ENCODE measurements around the gene WDR5B.
A peak's percentile ranks its signal among the peaks of the same experiment; 100 is the strongest.

Gene WDR5B

DNA sequence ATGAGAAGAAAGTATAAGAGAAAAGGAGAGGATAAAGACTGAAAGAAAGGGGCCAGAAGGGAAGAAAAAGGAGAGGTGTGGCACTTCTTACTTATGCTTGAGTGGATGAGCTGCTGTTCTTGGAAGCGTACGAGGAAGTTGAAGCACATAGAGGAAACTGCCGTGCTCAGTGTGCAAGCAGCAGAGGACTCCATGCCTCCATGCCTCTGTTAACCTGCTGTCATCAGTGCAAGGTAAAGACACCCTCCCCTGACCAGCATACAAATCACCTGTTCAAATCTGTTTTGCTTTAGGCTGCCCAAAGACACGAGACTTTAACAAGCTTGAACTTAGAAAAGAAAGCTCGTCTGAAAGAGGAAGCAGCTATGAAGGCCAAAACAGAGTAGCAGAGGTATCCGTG, 6.4 kb downstream of the WDR5B start:
- no peak for DNase-seq (ENCODE audit: low spot score)

GRCh38 chr3:122407946-122408345, 7.9 kb downstream of the WDR5B start:
- DNase-seq (ENCODE audit: low spot score), result no peak

DNA sequence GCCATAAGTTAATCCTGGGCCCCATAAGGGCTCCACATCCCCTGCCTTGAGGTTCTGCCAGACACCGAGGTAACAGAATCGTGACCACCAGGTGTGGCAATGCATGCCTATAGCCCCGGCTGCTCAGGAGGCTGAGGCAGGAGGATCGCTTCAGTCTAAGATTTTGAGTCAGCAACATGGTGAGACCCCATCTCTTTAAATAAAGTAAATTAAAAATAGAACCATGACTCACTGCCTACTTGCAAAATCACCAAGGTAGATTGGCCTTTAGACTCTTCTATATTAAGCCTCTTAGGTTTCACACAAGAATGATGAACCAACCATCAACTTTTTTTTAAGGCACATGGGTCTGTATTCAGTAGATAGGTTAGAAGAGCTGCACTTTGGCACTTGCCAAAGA, 9.7 kb downstream of the WDR5B start:
- no peak for DNase-seq (ENCODE audit: low spot score)

DNA sequence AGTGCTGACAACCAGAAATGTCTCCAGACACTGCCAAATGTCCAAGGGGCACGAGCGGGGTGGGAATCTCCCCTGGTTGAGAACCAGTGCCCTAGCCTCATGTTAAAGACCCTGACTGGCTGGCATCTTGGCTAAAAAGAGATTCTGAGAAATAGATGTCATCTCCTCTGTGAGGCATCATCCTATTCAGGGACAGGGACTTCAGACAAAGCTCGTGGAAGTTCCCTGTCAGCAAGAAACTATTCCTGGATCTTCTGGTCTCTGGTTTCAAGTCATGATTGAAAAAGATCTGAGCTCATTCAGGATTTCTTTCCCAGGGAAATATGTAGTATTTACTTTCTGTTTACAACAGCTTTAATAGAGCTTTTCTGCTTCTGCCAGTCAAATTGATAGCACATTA, 10.8 kb downstream of the WDR5B start:
- DNase-seq (ENCODE audit: low spot score), result no peak

DNA sequence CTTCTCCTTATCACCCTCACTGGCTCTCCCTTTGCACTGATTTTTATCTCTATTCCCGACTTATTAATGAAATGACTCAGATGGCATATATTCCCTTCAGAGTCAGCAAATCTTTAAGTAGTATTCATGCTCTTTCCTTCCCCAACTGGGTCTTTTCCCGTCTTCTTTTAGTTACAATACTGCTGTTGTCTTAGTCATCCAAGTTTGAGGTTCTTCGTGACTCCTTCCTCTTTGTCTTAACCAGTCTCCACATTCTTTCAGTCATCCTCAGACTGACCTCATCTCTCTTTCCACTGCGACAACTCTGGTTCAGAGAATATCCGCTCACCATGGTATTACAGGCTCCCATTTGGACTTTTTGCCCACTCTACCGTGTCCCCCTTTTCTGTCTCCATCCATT, 12.4 kb downstream of the WDR5B start:
- no peak for DNase-seq (ENCODE audit: low spot score)

DNA sequence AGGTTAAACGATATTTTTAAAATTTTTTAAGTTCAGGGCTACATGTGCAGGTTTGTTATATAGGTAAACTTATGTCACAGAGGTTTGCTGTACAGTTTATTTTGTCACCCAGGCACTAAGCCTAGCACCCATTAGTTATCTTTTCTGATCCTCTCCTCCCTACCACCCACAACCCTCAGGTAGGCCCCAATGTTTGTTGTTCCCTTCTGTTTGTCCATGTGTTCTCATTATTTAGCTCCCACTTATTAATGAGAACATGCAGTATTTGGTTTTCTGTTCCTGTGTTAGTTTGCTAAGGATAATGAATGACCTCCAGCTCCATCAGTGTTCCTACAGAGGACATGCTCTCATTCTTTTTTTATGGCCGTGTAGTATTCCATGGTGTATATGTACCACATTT, 16.9 kb downstream of the WDR5B start:
- no peak for DNase-seq (ENCODE audit: low spot score)

- DNase-seq (ENCODE audit: low spot score), result no peak
Measured at GRCh38 chr3:122397201-122397600, 18.7 kb downstream of the WDR5B start.

DNA sequence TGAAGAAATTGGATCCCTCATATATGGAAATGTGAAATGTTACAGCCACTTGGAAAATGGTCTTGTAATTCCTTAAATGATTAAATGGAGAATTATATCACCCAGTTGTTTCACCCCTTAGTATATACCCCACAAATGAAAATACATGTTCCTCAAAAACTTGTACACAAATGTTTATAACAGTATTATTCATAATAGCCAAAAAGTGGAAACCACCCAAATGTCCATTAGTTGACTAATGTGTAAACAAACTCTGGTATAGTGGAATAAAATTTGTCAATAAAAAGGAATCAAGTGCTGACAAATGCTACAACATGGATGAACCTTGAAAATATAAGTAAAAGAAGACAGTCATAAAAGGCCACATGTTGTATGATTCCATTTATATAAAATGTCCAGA, 19.4 kb downstream of the WDR5B start:
- no peak for DNase-seq (ENCODE audit: low spot score)

GRCh38 chr3:122395582-122395981, 20.3 kb downstream of the WDR5B start:
- DNase-seq (ENCODE audit: low spot score), result no peak

- DNase-seq (ENCODE audit: low spot score), result no peak
Measured at GRCh38 chr3:122394173-122394572, 21.7 kb downstream of the WDR5B start.

- peak; percentile 37 for DNase-seq (ENCODE audit: low spot score)
Measured at GRCh38 chr3:122392868-122393844, 22.7 kb downstream of the WDR5B start.

DNA sequence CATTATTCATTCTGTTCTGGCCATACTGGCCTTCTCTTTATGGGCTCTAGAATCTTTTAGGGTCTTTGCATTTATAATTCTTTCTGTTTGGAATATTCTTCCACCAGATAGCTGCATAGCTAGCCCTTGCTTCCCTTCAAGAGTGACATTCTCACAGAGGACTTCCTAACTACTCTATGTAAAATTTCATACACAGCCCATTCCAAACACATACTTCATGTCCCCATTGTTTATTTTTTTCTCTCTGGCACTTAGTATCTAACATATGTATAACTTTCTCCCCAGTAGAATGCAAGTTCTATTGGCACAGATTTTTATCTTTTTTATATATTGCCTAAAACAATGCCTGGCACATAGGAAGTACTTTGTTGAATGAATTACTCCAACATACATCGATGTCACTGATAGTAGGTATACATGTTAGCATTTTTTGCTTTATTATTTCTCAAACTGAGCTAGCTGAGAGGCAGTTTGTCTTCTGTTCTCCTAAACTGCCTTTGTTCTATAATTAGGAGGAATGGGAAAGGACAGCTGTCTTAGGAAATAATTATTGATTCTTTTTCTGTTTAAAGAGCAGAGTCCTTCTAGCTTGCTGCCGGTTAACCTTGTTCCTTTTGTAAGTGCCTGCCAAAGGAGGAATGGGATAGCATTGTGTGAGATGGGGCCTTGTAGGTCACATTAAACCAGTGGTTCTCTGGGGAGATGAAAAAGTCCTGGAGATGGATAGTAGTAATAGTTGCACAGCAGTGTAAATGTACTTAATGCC, 24.0 kb downstream of the WDR5B start:
- DNase-seq (ENCODE audit: low spot score), result no peak

DNA sequence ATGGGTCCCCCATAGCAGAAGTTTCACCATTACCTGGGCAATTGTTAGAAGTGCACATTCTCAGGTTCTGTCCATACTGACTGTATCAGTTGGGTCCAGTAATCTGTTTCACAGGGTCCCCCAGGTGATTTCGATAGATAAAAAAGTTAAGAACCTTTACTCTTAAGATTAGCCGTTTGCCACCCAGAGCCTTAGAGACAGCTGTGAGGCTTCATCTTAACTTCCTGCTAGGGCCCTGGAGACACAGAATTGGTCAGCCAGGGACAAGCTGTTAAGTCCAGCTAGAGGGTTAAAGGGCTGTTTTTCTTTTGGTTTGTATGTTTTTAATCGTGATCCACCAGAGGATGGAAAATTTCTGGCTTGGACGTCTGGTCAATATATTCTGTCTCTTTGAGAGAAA, 25.2 kb downstream of the WDR5B start:
- DNase-seq (ENCODE audit: low spot score), result no peak

DNA sequence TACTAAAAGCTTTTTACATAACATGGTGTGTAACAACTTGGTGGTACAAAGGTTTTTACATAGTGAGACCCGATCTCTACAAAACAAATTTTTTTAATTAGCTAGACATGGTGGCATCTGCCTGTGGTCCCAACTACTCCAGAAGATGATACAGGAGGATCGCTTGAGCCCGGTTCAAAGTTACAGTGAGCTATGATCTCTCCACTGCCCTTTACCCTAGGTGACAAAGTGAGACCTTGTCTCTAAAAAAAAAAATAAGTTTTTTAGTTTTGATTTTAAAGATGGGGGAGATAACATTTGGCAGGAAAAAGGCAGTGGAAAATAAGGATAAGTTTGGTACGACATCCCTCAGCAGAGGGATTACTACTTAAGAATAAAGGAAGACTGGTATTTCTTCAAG, 26.0 kb downstream of the WDR5B start:
- DNase-seq (ENCODE audit: low spot score), result no peak

- no peak for DNase-seq (ENCODE audit: low spot score)
Measured at GRCh38 chr3:122389197-122389596, 26.7 kb downstream of the WDR5B start.

GRCh38 chr3:122387709-122388108, 28.2 kb downstream of the WDR5B start:
- DNase-seq (ENCODE audit: low spot score), result no peak

- DNase-seq (ENCODE audit: low spot score), result peak; percentile 91
Measured at GRCh38 chr3:122383771-122384697, 31.8 kb downstream of the WDR5B start, which contains the start of gene FAM162A. FAM162A (plus strand) TSS chr3:122384182; CDS start chr3:122384266, 84 bp downstream.

DNA sequence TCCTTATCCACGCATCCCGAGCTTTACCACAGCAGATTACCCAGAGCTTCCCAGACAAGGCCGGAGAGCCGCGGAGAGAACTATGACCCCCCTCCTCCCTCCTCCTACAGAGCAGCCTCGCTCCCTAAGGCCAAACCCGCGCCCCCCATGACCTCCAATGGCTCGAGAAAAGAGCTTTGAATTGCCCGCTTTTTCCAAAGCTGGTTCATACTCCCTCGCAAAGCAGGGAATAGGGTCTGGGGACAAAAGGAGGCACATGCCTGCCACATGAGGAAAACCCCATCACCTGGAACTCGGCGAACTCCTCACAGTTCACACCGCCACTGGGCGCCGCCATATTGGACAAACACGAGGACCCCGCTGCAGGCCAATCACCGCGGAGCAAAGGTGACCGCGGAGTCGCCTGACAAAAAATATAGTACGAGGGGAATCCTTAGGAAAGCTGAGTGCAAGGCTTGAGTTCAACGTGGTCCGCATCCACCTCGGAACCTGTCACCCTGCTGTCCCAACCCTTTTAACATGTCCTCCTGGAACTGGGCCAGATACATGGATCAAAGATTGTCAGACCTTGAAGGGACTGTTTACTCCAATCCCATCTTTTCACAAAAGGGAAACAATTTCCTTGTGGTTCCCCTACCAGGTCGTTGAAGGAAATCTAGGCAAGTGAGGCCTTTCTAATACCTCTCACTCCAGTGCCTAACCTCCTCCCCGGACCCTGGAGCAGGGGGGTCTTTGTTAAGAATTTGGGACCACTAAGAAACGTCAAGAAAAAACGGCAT, 32.8 kb downstream of the WDR5B start, which contains the start of gene MIX23:
Gene MIX23 (minus strand): TSS at position 344 of the 779 bp plus-strand sequence. CDS start 7 bp downstream, at position 337.
- DNase-seq (ENCODE audit: low spot score), result peak; percentile 87

DNA sequence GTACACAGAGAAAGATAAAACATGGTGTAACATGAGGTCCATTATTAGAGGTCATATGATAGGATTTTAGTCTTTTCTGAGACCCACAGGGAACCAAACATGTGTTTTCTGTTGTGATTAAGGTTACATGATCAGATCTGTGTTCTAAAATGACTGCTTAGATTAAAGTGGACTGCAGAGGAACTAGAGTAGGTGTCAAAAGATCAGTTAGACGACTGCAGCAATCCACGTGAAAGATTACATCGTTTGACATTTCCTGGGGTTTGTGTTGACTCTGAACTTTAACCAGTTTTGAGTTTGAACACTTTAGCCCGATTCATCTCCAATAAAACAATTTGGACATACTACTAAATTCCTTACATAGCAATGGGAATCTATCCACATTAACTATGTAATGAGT, 37.9 kb downstream of the WDR5B start:
- no peak for DNase-seq (ENCODE audit: low spot score)

DNA sequence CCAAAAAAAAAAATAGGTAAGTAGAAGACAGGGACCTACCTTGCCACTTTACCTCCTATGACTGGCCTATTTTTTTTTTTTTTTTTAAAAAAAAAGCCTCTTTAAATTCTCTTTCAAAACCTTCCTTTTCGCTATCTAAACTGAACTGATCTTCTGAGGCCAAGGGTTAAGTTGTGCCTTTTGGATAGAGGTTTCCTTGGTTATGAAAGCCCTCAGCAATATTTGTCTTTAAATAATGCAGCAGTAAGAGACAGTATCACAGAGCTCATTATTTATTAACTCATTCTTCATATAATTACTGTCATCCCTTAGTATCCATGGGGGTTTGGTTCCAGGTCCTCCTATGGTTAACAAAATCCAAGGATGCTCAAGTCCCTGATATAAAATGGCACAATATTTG, 41.8 kb downstream of the WDR5B start:
- DNase-seq (ENCODE audit: low spot score), result no peak

DNA sequence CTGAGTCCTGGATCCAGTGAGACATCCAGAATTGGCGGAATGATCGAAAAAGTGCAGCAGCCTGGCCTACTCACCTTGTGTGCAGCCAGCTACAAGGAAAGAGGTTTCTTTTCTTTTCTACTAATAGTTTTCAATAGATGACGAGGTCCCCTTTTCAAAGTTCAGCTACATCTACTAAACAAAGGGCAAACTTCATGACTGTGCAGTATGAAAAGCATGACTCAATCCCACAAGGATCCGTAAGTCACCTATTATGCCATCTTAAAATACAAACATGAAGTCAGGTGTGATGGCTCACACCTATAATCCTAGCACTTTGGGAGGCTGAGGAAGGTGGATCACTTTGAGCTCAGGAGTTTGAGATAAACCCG, 49.5 kb downstream of the WDR5B start:
- no peak for DNase-seq (ENCODE audit: low spot score)
